SK-N-SH treated with all-trans-retinoic acid at 6 μM for 48 hours (cell line): ENCODE results near the gene DDX46.

Experiments used
- ATAC-seq: fragments of 200-7000 bp; cut with Tn5 transposase; 3 replicates; pipeline ENCODE4 v1.9.1; 2020; ENCODE audit warnings: mild to moderate bottlenecking, moderate library complexity
- ARNTL ChIP-seq: fragments of 450-650 bp; formaldehyde crosslinking; IDR thresholded peaks from 2 replicates; pipeline ENCODE4 v1.5.0; 2020; ENCODE audit warnings: low read depth, mild to moderate bottlenecking, moderate library complexity, borderline replicate concordance
- BACH2 ChIP-seq: fragments of 250-450 bp; sonication (Bioruptor Pico); IDR thresholded peaks from 2 replicates; pipeline ENCODE4 v1.9.0; 2021; ENCODE audit warnings: mild to moderate bottlenecking, borderline replicate concordance
- CREB5 ChIP-seq: fragments of 250-450 bp; sonication (Bioruptor Pico); IDR thresholded peaks from 2 replicates; pipeline ENCODE4 v1.5.1; 2020; ENCODE audit warnings: low read depth, mild to moderate bottlenecking, moderate library complexity
- CSRNP3 ChIP-seq: fragments of 250-450 bp; sonication (Bioruptor Pico); IDR thresholded peaks from 2 replicates; pipeline ENCODE4 v1.5.1; 2021; ENCODE audit warnings: mild to moderate bottlenecking, moderate library complexity
- ESRRG ChIP-seq: fragments of 250-450 bp; sonication (Bioruptor Pico); IDR thresholded peaks from 2 replicates; pipeline ENCODE4 v1.6.1; 2021; ENCODE audit warnings: mild to moderate bottlenecking
- GLIS3 ChIP-seq: fragments of 250-450 bp; sonication (Bioruptor Pico); IDR thresholded peaks from 2 replicates; pipeline ENCODE4 v1.5.0; 2020; ENCODE audit warnings: mild to moderate bottlenecking, moderate library complexity
- ISL1 ChIP-seq: fragments of 250-450 bp; sonication (Bioruptor Pico); IDR thresholded peaks from 2 replicates; pipeline ENCODE4 v2.1.2; 2022; ENCODE audit warnings: mild to moderate bottlenecking, moderate library complexity
- OSR1 ChIP-seq: fragments of 250-450 bp; sonication (Bioruptor Pico); IDR thresholded peaks from 2 replicates; pipeline ENCODE4 v1.8.0; 2022; ENCODE audit warnings: moderate library complexity, mild to moderate bottlenecking, inconsistent platforms
- PATZ1 ChIP-seq: fragments of 250-450 bp; sonication (Bioruptor Pico); IDR thresholded peaks from 2 replicates; pipeline ENCODE4 v1.8.0; 2020; ENCODE audit warnings: mild to moderate bottlenecking, moderate library complexity, borderline replicate concordance
- POU6F1 ChIP-seq: fragments of 250-450 bp; sonication (Bioruptor Pico); IDR thresholded peaks from 2 replicates; pipeline ENCODE4 v1.8.0; 2021; ENCODE audit warnings: low read depth, mild to moderate bottlenecking, moderate library complexity, borderline replicate concordance
- PPARA ChIP-seq: fragments of 250-450 bp; sonication (Bioruptor Pico); IDR thresholded peaks from 2 replicates; pipeline ENCODE4 v1.5.0; 2020; ENCODE audit warnings: mild to moderate bottlenecking, borderline replicate concordance
- SNAI2 ChIP-seq: fragments of 250-450 bp; sonication (Bioruptor Pico); IDR thresholded peaks from 2 replicates; pipeline ENCODE4 v1.5.0; 2020; ENCODE audit warnings: mild to moderate bottlenecking, moderate library complexity
- TCF4 ChIP-seq: fragments of 250-450 bp; sonication (Bioruptor Pico); IDR thresholded peaks from 2 replicates; pipeline ENCODE4 v1.8.0; 2021; ENCODE audit warnings: mild to moderate bottlenecking, moderate library complexity, borderline replicate concordance
- TOX ChIP-seq: fragments of 250-450 bp; sonication (Bioruptor Pico); IDR thresholded peaks from 2 replicates; pipeline ENCODE4 v1.8.0; 2021; ENCODE audit warnings: mild to moderate bottlenecking, moderate library complexity, borderline replicate concordance
- ZC3H10 ChIP-seq: fragments of 250-450 bp; sonication (Bioruptor Pico); IDR thresholded peaks from 2 replicates; pipeline ENCODE4 v1.5.1; 2021; ENCODE audit warnings: mild to moderate bottlenecking, moderate library complexity
- ZFP3 ChIP-seq: fragments of 250-450 bp; sonication (Bioruptor Pico); IDR thresholded peaks from 2 replicates; pipeline ENCODE4 v1.5.0; 2020; ENCODE audit warnings: mild to moderate bottlenecking, moderate library complexity
- ZFP30 ChIP-seq: fragments of 450-650 bp; formaldehyde crosslinking; IDR thresholded peaks from 2 replicates; pipeline ENCODE4 v1.5.0; 2022; ENCODE audit warnings: mild to moderate bottlenecking, moderate library complexity
- ZNF565 ChIP-seq: fragments of 450-650 bp; formaldehyde crosslinking; conservative IDR thresholded peaks from 2 replicates; pipeline ENCODE4 v1.5.0; 2020; ENCODE audit warnings: low read depth, mild to moderate bottlenecking, moderate library complexity
- ZNF70 ChIP-seq: fragments of 450-650 bp; formaldehyde crosslinking; IDR thresholded peaks from 2 replicates; pipeline ENCODE4 v1.5.0; 2020; ENCODE audit warnings: mild to moderate bottlenecking, moderate library complexity
- ZNF8 ChIP-seq: fragments of 450-650 bp; formaldehyde crosslinking; IDR thresholded peaks from 2 replicates; pipeline ENCODE4 v1.5.0; 2020; ENCODE audit warnings: mild to moderate bottlenecking, moderate library complexity
- TF ChIP-seq, protein P1 (sequence below): fragments of 250-450 bp; sonication (Bioruptor Pico); IDR thresholded peaks from 2 replicates; pipeline ENCODE4 v1.5.0; 2020; ENCODE audit warnings: mild to moderate bottlenecking, moderate library complexity

The DDX46 gene

DNA sequence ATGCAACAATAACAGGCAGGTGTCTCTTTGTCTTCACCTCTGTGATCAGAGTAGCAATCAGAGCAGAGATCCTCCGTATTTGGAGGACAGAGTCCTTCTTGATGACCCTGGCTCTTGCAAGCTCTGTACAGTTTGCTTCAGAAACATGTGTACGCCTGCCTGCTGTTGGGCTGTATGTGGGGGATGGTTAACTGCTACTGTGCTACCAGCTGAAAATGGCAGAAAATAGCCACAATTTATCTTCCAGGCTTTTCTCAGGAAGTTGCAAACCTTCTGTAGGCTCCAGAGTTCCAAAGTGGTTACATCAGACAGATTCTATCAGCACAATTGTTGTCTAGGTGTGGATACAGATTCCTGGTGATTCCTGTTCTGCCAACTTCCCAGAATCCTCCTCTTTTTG, 35.5 kb downstream of the DDX46 start:
- TF ChIP-seq POU6F1 (CRISPR knock-in tag): no peak
- TF ChIP-seq TCF4 (CRISPR knock-in tag): no peak
- TF ChIP-seq CREB5 (CRISPR knock-in tag): no peak
- no peak for TF ChIP-seq ZNF70
- TF ChIP-seq TOX (CRISPR knock-in tag): no peak
- TF ChIP-seq ISL1 (CRISPR knock-in tag): no peak
- TF ChIP-seq CSRNP3 (CRISPR knock-in tag): no peak
- no peak for TF ChIP-seq ZFP3 (CRISPR knock-in tag)
- TF ChIP-seq ZNF8 (CRISPR knock-in tag): no peak
- no peak for TF ChIP-seq PPARA (CRISPR knock-in tag)
- TF ChIP-seq SNAI2 (CRISPR knock-in tag): no peak
- no peak for TF ChIP-seq ESRRG
- TF ChIP-seq ARNTL (CRISPR knock-in tag): no peak
- no peak for TF ChIP-seq BACH2 (CRISPR knock-in tag)
- ATAC-seq: peak; percentile 21; the same call in 1 of the 3 replicates

DNA sequence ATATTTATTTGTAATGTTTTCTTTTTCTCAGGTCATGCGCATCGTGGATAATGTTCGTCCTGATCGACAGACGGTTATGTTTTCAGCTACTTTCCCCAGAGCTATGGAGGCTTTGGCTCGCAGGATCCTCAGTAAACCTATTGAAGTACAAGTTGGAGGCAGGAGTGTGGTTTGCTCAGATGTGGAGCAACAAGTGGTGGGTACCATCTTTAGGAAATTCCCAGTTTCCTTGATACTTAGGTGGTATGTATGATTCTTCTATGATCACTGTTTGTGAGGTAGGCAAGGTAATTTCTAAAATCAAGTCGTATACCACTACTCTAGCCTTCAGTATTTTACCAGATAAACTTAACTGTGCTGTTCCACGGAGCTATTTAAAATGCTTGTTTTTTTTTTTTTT, 36.2 kb downstream of the DDX46 start:
- no peak for TF ChIP-seq CSRNP3 (CRISPR knock-in tag)
- no peak for TF ChIP-seq PPARA (CRISPR knock-in tag)
- no peak for TF ChIP-seq POU6F1 (CRISPR knock-in tag)
- no peak for TF ChIP-seq PATZ1 (CRISPR knock-in tag)
- ATAC-seq: no peak

GRCh38 chr5:134798468-134798867, 39.9 kb downstream of the DDX46 start:
- no peak for ATAC-seq
- TF ChIP-seq PATZ1 (CRISPR knock-in tag) (no peak), OSR1 (CRISPR knock-in tag) (no peak), GLIS3 (CRISPR knock-in tag) (no peak), TCF4 (CRISPR knock-in tag) (no peak), ARNTL (CRISPR knock-in tag) (no peak), ESRRG (no peak), ZNF565 (CRISPR knock-in tag) (no peak), ZFP30 (no peak), BACH2 (CRISPR knock-in tag) (no peak), ZC3H10 (CRISPR knock-in tag) (no peak)
- TF ChIP-seq, protein P1, sequence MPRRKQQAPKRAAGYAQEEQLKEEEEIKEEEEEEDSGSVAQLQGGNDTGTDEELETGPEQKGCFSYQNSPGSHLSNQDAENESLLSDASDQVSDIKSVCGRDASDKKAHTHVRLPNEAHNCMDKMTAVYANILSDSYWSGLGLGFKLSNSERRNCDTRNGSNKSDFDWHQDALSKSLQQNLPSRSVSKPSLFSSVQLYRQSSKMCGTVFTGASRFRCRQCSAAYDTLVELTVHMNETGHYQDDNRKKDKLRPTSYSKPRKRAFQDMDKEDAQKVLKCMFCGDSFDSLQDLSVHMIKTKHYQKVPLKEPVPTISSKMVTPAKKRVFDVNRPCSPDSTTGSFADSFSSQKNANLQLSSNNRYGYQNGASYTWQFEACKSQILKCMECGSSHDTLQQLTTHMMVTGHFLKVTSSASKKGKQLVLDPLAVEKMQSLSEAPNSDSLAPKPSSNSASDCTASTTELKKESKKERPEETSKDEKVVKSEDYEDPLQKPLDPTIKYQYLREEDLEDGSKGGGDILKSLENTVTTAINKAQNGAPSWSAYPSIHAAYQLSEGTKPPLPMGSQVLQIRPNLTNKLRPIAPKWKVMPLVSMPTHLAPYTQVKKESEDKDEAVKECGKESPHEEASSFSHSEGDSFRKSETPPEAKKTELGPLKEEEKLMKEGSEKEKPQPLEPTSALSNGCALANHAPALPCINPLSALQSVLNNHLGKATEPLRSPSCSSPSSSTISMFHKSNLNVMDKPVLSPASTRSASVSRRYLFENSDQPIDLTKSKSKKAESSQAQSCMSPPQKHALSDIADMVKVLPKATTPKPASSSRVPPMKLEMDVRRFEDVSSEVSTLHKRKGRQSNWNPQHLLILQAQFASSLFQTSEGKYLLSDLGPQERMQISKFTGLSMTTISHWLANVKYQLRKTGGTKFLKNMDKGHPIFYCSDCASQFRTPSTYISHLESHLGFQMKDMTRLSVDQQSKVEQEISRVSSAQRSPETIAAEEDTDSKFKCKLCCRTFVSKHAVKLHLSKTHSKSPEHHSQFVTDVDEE: no peak
